Activated gamma-delta T cell (primary cell): ENCODE results near the gene ESPL1.

Source experiments
- DNase-seq: peaks from one replicate; lab custom pipeline; 2025; lab: John Stamatoyannopoulos, UW

ESPL1 gene

DNA sequence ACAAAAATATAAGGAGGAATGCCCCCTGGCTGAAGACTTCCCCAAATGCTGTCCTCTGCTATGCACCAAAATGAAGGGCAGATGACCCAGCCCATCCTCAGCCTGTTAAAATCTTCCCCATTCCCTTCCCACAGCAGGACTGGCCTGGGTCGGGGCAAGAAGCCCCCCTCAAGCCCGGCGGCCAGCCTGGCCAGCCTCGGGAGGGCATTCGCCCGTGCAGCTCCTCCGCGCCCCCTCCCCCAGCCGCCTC lies 36.5 kb upstream of the ESPL1 start:
- DNase-seq, result no peak

DNA sequence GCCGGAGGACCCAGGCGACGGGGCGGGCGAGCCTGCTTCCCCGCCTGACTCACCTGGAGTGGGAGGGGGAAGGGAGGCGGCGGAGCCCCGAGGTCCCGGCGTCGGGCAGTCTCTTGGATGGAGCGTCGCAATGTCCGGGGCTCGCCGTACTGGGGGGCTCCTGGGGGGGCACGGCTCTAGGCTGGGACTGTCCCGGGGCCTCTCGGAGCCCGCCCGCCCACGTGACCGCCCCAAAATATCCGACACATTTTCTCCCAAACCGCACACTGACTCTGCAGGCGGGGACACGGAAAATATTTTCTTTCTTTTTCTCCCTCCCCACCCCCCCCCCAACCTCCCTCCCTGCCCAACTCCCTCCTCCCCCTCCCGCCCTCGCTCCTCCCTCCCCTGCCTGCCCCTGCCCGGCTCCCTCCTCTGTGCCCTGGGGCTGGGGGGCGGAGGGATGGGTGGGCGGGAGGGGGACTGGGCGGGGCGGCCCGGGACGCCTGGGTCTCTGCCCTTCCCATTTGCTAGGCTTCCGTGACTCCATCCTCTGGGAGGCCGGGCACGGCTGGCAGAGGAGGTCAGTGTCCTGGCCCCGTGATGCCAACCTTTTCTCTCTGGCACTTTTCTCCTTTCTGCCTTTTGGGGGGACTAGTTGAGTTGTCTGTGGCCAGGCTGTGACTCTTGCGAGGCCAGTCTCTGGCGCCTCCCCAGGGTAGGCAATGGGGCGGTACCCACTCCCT lies 36.0 kb upstream of the ESPL1 start, which contains the start of gene RARG:
Gene RARG (minus strand): TSS at position 289 of the 725 bp plus-strand sequence. CDS start 4,664 bp downstream, outside the sequence.
- peak; percentile 55 for DNase-seq

- no peak for DNase-seq
Measured at GRCh38 chr12:53232646-53233461, 35.2 kb upstream of the ESPL1 start.

GRCh38 chr12:53233671-53234121 lies 34.4 kb upstream of the ESPL1 start:
- DNase-seq, result no peak

DNA sequence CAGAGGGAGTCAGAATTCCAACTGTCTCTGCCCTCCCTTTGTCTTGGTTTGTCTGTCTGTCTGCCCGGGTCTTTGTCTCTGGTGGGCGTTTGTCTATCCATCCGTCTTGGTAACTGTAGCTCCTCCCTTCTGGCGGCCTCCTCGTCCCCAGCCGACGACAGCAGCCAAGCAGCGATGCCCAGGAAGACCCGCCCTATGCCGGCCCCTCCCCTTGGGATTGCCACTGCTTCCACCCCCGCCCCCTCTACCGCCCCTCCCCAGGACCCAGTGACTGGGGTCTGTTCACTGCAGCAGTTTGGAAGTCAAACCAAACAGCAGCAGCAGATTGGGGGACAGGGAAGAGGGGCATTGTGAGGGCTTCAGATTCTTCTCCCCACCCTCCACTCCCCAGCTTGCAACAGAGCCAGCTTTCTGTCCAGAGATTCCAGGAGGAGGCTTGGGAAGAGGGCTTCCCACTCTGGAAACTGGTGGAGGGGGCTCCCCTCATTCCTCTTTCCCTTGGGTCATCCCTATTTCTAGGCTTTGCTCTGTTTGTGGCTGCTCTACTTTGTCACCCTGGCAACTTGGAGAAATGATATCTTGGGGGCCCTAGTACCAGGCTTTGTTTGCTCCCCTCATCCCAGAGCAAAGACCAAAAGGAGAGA lies 33.7 kb upstream of the ESPL1 start:
- no peak for DNase-seq

DNA sequence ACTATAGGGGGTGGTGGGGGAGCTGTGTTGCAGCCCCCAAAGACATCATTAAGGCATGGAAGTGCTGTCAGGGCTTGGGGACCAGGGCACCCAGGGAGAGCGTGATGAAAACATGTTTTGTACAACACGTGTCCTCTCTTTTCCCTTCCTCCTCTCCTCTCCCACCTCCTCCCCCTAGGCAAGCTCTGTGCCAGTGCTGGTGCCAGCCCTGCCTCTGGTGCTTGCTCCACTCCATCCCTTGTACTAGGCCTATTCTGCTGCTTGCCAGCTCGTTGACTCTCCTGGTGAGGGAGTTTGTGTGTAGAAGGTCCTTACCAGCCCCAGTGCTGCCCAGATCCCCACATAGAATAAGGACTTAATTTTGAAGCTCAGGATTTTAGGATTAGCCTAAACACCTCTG lies 32.9 kb upstream of the ESPL1 start:
- DNase-seq, result no peak

- DNase-seq, result no peak
Measured at GRCh38 chr12:53235742-53236442, 32.2 kb upstream of the ESPL1 start.

- DNase-seq, result peak; percentile 29
Measured at GRCh38 chr12:53236443-53237111, 31.5 kb upstream of the ESPL1 start.

DNA sequence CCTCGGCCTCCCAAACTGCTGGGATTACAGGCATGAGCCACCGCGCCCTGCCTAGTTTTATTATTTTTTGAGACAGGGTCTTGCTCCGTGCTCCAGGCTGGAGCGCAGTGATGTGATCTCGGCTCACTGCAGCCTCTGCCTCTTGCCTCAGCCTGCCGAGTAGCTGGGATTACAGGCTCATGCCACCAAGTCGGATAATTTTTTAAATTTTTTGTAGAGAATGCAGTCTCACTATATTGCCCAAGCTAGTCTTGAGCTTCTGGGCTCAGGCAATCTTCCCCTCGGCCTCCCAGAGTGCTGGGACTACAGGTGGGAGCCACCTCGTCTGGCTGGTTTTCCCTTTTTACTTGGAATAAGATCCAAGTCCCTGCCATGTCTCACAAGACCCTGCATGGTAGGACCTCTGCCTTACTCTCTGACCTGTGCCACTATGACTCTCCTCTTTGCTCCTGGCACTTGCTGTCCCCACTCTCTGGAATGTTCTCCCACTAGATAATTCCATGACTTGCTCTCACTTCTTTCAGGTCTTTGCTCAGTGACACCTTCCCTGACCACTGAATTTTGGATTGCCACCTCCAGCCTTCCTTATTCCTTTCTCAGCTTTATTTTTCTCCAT lies 28.3 kb upstream of the ESPL1 start:
- no peak for DNase-seq

GRCh38 chr12:53241623-53242412 lies 26.3 kb upstream of the ESPL1 start:
- DNase-seq, result no peak

DNA sequence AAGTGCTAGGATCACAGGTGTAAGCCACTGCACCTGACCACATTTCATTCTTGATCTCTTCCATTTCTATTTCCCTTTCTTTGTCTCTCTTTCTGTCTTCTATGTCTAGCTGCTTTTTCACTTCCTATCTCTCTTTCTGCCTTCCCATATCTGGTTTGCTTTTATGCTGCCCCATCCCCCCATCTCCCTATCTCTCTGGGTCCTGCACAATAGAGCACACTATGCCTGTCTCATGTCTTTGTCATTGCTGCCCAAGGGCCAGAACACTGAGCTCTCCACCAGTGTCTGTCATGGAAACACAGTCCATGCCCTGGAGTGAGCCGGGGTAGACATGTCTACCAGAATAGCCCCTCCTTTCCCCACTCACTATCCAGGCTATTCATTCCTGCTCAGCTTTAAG lies 23.8 kb upstream of the ESPL1 start:
- no peak for DNase-seq

GRCh38 chr12:53245286-53245685 lies 22.8 kb upstream of the ESPL1 start:
- DNase-seq, result no peak

DNA sequence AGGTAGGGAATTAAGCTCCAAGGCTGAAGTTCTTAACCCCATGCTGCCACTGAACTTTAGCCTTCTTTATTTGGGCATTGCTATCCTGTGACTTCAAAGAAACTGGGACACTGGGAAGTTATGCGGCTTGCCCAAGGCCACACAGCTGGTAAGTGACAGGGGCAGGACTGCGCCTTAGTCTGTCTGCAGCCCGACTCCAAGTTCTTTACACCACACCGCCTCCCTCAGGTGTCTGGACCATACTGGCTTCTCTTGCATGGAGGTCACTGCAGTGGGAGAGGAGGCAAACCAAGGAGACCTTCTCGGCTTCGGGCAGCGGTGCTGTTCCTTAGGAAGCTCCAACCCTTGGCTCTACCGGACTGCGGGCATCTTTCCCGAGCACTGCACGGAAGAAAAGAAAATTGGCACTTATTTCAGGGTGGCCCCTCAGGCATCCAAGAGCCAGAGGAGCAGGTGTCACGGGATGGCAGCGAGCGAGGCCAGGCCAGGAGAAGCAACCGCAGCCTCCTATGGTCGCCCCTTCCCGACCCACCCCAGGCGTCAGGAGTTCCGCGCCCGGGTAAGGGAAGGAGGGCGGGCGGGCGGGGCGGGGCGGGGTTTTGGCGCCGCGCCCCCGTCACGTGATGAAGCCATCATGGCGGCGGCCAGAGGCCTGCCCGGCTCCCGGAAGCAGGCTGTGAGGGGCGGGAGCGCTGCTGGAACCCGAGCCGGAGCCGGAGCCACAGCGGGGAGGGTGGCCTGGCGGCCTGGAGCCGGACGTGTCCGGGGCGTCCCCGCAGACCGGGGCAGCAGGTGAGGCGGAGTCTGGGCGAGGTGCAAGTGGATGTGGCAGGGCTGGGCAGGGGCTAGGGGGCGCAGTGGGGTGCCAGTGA lies 16.4 kb upstream of the ESPL1 start:
- DNase-seq, result peak; percentile 53

GRCh38 chr12:53252349-53252916 lies 15.7 kb upstream of the ESPL1 start:
- DNase-seq, result no peak

DNA sequence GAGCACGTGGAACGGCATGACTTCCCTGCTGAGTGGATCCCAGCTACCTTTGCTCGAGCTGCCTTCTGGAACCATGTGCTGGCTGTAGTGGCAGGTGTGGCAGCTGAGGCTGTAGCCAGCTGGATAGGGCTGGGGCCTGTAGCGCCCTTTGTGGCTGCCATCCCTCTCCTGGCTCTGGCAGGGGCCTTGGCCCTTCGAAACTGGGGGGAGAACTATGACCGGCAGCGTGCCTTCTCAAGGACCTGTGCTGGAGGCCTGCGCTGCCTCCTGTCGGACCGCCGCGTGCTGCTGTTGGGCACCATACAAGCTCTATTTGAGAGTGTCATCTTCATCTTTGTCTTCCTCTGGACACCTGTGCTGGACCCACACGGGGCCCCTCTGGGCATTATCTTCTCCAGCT lies 14.8 kb upstream of the ESPL1 start:
- no peak for DNase-seq

DNA sequence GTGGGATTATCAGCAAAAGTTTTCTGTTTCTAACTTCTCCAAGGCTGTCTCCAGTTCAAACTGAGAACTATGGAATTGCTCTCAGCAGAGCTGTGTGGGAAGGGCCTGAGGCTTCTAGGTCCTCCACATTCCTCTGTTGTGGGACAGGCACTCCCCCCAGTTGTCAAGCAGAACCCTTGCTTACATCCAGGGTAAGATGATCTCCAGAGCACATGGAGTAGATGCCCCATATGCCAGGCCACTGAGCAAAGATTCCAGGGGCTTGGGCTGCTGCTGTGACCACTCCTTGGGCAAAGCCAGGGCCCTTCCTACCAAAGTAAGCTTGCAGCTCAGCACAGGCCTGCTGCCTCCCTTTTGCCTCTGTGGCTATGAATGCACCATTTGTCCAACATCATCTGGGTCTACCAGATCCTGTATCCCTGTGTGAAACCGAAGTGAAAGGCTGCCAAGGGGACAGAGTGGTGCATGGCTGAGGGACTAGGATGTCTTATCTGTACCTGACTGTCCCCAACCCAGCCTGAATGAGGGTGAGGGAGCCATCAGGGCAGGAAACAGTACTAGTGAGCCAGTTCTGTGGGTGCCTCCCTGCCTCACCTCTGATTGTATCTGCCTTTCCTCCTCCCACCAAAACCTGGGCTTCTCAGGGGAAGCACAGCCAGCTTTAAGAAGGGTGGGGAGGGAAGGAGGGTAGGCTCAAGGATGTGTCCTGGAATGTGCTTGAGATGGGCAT lies 13.1 kb upstream of the ESPL1 start:
- no peak for DNase-seq

DNA sequence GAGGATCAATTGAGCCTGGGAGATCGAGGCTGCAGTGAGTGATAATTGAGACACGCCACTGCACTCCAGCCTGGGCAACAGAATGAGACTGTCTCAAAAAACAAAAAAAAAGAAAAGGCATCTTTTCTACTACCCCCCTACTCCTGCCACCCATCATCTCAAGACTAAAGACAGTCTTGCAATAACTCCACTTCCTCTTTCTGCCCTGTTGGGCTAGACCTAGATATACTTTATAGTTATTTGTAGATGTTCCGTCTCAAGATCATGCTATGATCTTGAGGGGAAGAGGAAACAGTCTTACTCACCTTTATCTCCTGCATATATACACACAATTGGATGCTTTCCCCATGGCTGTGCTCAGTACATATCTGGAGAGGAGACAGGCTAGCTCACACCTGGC lies 12.1 kb upstream of the ESPL1 start:
- no peak for DNase-seq
